Neural progenitor cell (in vitro differentiated cells): ENCODE data around the gene MRPL53.

Experiments
- EZH2phosphoT487 ChIP-seq: fragments of 200-600 bp; sonication (generic); IDR thresholded peaks from 2 replicates; pipeline ENCODE4 v1.6.1; 2017; ENCODE audit warnings: antibody characterized with exemption
- TF ChIP-seq, protein P1 (sequence below): fragments of 200-600 bp; sonication (generic); IDR thresholded peaks from 2 replicates; pipeline ENCODE4 v1.5.1; 2017; ENCODE audit warnings: antibody characterized with exemption, mild to moderate bottlenecking

DNA sequence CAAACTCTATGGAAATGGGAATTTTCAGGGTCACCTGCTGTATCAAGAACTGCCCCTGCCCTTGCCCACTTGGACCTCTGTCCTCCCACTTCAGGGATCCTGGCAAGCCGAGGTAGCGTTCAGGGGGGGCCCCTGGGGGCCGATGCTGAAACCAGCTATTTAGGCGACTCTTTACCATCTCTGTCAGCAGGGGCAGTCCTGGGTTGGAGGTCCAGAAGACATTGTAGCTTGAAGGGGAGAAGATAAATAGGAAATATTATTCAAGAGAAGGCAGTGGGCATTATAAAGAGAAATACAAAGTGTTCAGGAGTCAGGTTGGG, 9.7 kb downstream of the MRPL53 start:
- TF ChIP-seq, protein P1, sequence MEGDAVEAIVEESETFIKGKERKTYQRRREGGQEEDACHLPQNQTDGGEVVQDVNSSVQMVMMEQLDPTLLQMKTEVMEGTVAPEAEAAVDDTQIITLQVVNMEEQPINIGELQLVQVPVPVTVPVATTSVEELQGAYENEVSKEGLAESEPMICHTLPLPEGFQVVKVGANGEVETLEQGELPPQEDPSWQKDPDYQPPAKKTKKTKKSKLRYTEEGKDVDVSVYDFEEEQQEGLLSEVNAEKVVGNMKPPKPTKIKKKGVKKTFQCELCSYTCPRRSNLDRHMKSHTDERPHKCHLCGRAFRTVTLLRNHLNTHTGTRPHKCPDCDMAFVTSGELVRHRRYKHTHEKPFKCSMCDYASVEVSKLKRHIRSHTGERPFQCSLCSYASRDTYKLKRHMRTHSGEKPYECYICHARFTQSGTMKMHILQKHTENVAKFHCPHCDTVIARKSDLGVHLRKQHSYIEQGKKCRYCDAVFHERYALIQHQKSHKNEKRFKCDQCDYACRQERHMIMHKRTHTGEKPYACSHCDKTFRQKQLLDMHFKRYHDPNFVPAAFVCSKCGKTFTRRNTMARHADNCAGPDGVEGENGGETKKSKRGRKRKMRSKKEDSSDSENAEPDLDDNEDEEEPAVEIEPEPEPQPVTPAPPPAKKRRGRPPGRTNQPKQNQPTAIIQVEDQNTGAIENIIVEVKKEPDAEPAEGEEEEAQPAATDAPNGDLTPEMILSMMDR, result no peak
- no peak for TF ChIP-seq EZH2phosphoT487
